ENCODE results near the gene GPBP1. TPM values are rescaled to one million over a fixed set of nuclear protein-coding genes. Genes with fewer than 3 reads are reported as not detected.

Gene GPBP1
- total and polyA plus RNA-seq, 5 donors from 2014 or later: 88.8 to 171 (median 98.5) TPM

DNA sequence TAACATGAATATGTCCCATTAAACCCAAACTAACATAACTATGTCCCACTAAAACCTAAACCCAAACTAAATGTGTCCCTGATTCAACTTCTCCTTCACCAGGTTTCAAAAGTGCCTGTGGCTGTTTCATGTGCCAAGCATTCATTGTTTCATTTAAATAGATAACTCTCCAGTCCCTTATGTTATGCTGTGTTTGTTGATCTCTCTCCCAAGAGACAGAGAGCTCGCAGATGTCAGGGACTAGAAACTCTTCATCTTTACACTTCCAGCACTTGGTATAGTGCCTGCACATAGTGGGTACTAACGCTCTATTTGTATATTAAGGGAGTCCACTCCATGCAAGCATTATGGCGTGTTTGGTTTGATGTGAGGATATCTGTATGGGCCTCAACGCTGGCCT lies 118.0 kb downstream of the GPBP1 start:
- ATAC-seq (ENCODE audit: low read depth in 2 of 2) (no peak), DNase-seq (no peak)
- no peaks in the 10 kb centered on the region for H3K9me3 ChIP-seq (ENCODE audit: control insufficient read depth in 2 of 2, low read length in 2 of 2)
- H3K4me1 ChIP-seq (ENCODE audit: control insufficient read depth, insufficient read depth, low read length, poor library complexity, severe bottlenecking): no peaks in the 10 kb centered on the region
- peaks cover 0 to 1% (median 0%) of the 10 kb centered on the region in 7 donors for H3K9me3 Mint-ChIP-seq
- H3K27ac ChIP-seq (ENCODE audit: insufficient read depth, low read length, poor library complexity, severe bottlenecking): no peak overlapping the region
- H3K4me1 Mint-ChIP-seq: no peaks in the 10 kb centered on the region
- peaks cover 36% of the 10 kb centered on the region for H3K27me3 Mint-ChIP-seq
- H3K36me3 ChIP-seq (ENCODE audit: control insufficient read depth, insufficient read depth, low read length): no peaks in the 10 kb centered on the region
- H3K27me3 ChIP-seq (ENCODE audit: control insufficient read depth, insufficient read depth, low read length): no peaks in the 10 kb centered on the region
- H3K36me3 Mint-ChIP-seq: no peaks in the 10 kb centered on the region
- H3K4me3 ChIP-seq (ENCODE audit: low read depth, low read length): no peak overlapping the region
- H3K4me3 Mint-ChIP-seq: no peak overlapping the region
- H3K27ac Mint-ChIP-seq: no peak overlapping the region

DNA sequence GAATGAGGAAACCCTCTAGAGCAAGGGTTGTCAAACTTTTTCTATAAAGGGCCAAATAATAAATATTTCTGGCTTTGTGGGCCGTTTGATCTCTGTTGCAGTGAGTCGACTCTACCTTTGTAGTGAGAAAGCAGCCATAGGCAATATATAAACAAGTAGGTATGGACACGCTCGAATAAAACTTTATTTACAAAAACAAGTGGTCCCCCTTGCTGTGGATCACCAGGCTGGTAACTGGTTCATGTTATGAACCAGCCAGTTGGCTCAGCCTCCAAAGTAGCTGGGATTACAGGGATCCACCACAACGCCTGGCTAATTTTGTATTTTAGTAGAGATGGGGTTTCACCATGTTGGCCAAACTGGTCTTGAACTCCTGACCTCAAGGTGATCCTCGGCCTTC lies 118.5 kb downstream of the GPBP1 start:
- H3K4me3 Mint-ChIP-seq: no peak overlapping the region
- H3K27me3 ChIP-seq (ENCODE audit: control insufficient read depth, insufficient read depth, low read length): no peaks in the 10 kb centered on the region
- H3K9me3 ChIP-seq (ENCODE audit: control insufficient read depth in 2 of 2, low read length in 2 of 2): no peaks in the 10 kb centered on the region
- ATAC-seq (ENCODE audit: low read depth in 2 of 2) (no peak), DNase-seq (no peak)
- no peak overlapping the region for H3K27ac ChIP-seq (ENCODE audit: insufficient read depth, low read length, poor library complexity, severe bottlenecking)
- peaks cover 34% of the 10 kb centered on the region for H3K27me3 Mint-ChIP-seq
- H3K9me3 Mint-ChIP-seq: peaks cover 0 to 1% (median 0%) of the 10 kb centered on the region in 7 donors
- no peaks in the 10 kb centered on the region for H3K4me1 Mint-ChIP-seq
- no peak overlapping the region for H3K4me3 ChIP-seq (ENCODE audit: low read depth, low read length)
- no peaks in the 10 kb centered on the region for H3K36me3 ChIP-seq (ENCODE audit: control insufficient read depth, insufficient read depth, low read length)
- no peaks in the 10 kb centered on the region for H3K4me1 ChIP-seq (ENCODE audit: control insufficient read depth, insufficient read depth, low read length, poor library complexity, severe bottlenecking)
- no peak overlapping the region for H3K27ac Mint-ChIP-seq
- no peaks in the 10 kb centered on the region for H3K36me3 Mint-ChIP-seq

DNA sequence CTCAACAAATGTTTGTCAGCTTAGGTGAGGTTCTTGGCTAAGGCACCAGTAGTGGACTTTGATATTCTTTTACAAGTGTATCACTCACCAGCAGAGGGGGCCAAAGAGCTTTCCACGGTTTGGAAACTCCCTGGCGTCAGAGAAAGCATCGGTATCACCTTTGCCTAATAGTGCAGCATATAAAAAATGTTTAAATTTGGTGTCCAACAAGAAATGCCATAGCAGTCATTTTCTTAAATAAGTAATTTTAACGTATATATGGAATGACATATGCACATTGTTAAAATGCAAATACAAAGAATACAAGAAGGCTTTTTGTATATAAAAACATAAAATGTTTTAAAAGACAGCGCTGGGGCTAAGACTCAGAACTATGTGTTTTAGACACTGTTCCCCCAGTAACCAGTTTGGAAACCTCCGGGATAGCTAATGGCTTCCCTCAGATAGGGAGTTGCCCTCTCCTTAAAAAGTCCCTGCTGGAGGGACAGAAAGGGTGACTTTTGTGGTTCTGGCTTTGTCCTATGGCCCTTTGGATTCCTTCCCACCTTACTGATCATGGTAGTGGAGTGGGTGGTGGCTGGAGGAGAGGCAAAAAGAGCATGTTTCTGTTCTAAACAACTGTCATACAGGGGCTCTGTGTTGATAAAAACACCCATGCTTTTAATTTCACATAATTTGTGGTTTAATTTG lies 124.6 kb downstream of the GPBP1 start:
- H3K4me1 ChIP-seq (ENCODE audit: control insufficient read depth, insufficient read depth, low read length, poor library complexity, severe bottlenecking): peaks cover 12% of the 10 kb centered on the region
- no peaks in the 10 kb centered on the region for H3K36me3 Mint-ChIP-seq
- H3K4me3 Mint-ChIP-seq: peak overlapping the region; percentile 58 to 83 (median 78)
- H3K9me3 ChIP-seq (ENCODE audit: control insufficient read depth in 2 of 2, low read length in 2 of 2): no peaks in the 10 kb centered on the region
- peak; percentile 69 to 76 for ATAC-seq (ENCODE audit: low read depth in 2 of 2)
- peaks cover 5 to 15% (median 14%) of the 10 kb centered on the region in 4 donors for H3K4me1 Mint-ChIP-seq
- peak overlapping the region; percentile 21 for H3K27ac ChIP-seq (ENCODE audit: insufficient read depth, low read length, poor library complexity, severe bottlenecking)
- peaks cover 26% of the 10 kb centered on the region for H3K27me3 Mint-ChIP-seq
- H3K27ac Mint-ChIP-seq: peak overlapping the region in 2 of 3 donors; percentile 49 to 75
- H3K9me3 Mint-ChIP-seq: no peaks in the 10 kb centered on the region
- H3K27me3 ChIP-seq (ENCODE audit: control insufficient read depth, insufficient read depth, low read length): no peaks in the 10 kb centered on the region
- DNase-seq: peak; percentile 73 to 86 (median 79)
- no peaks in the 10 kb centered on the region for H3K36me3 ChIP-seq (ENCODE audit: control insufficient read depth, insufficient read depth, low read length)
- peak overlapping the region; percentile 78 for H3K4me3 ChIP-seq (ENCODE audit: low read depth, low read length)

GRCh38 chr5:57298985-57299491 lies 125.2 kb downstream of the GPBP1 start:
- peak overlapping the region; percentile 21 for H3K27ac ChIP-seq (ENCODE audit: insufficient read depth, low read length, poor library complexity, severe bottlenecking)
- DNase-seq: peak; percentile 8 to 83 (median 73)

GRCh38 chr5:57299986-57300385 lies 126.1 kb downstream of the GPBP1 start:
- no peak for DNase-seq
- no peaks in the 10 kb centered on the region for H3K36me3 Mint-ChIP-seq
- Histone ChIP-seq H3K27me3 (ENCODE audit: control insufficient read depth, insufficient read depth, low read length) (no peaks in the 10 kb centered on the region), H3K27ac (ENCODE audit: insufficient read depth, low read length, poor library complexity, severe bottlenecking) (no peak overlapping the region), H3K36me3 (ENCODE audit: control insufficient read depth, insufficient read depth, low read length) (no peaks in the 10 kb centered on the region), H3K4me1 (ENCODE audit: control insufficient read depth, insufficient read depth, low read length, poor library complexity, severe bottlenecking) (peaks cover 12% of the 10 kb centered on the region), H3K9me3 (ENCODE audit: control insufficient read depth in 2 of 2, low read length in 2 of 2) (no peaks in the 10 kb centered on the region), H3K4me3 (ENCODE audit: low read depth, low read length) (no peak overlapping the region)
- no peak overlapping the region for H3K4me3 Mint-ChIP-seq
- H3K9me3 Mint-ChIP-seq: no peaks in the 10 kb centered on the region
- peaks cover 5 to 15% (median 14%) of the 10 kb centered on the region in 4 donors for H3K4me1 Mint-ChIP-seq
- H3K27me3 Mint-ChIP-seq: peaks cover 14% of the 10 kb centered on the region
- H3K27ac Mint-ChIP-seq: peak overlapping the region in 2 of 3 donors; percentile 2 to 49
- no peak for ATAC-seq (ENCODE audit: low read depth in 2 of 2)

More at GRCh38 chr5:57298985-57299491, 125.2 kb downstream of the GPBP1 start:
- H3K27me3 ChIP-seq (ENCODE audit: control insufficient read depth, insufficient read depth, low read length): no peaks in the 10 kb centered on the region
- H3K4me1 Mint-ChIP-seq: peaks cover 5 to 15% (median 14%) of the 10 kb centered on the region in 4 donors
- H3K36me3 Mint-ChIP-seq: no peaks in the 10 kb centered on the region
- no peaks in the 10 kb centered on the region for H3K36me3 ChIP-seq (ENCODE audit: control insufficient read depth, insufficient read depth, low read length)
- no peaks in the 10 kb centered on the region for H3K9me3 ChIP-seq (ENCODE audit: control insufficient read depth in 2 of 2, low read length in 2 of 2)
- no peaks in the 10 kb centered on the region for H3K9me3 Mint-ChIP-seq
- H3K4me1 ChIP-seq (ENCODE audit: control insufficient read depth, insufficient read depth, low read length, poor library complexity, severe bottlenecking): peaks cover 12% of the 10 kb centered on the region
- H3K4me3 ChIP-seq (ENCODE audit: low read depth, low read length): peak overlapping the region; percentile 78
- H3K27me3 Mint-ChIP-seq: peaks cover 22% of the 10 kb centered on the region
- peak overlapping the region; percentile 58 to 83 (median 76) for H3K4me3 Mint-ChIP-seq
- H3K27ac Mint-ChIP-seq: peak overlapping the region; percentile 44 to 52 (median 49)
- ATAC-seq (ENCODE audit: low read depth in 2 of 2): peak; percentile 46 to 53

DNA sequence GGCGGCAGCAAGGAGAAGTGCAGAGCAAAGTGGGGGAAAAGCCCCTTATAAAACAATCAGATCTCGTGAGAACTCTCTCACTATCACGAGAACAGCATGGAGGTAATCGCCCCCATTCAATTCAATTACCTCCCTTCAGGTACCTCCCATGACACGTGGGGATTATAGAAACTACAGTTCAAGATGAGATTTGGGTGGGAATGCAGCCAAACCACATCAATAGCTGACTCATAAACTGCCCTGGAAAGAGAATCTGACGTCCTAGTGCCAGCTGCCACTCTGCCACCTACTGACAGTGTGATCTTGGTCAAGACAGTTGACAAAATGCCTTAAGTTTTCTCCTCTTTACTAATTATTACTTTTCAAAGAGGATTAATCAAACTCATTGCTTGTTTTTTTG lies 128.3 kb downstream of the GPBP1 start:
- Histone ChIP-seq H3K36me3 (ENCODE audit: control insufficient read depth, insufficient read depth, low read length) (no peaks in the 10 kb centered on the region), H3K4me3 (ENCODE audit: low read depth, low read length) (no peak overlapping the region), H3K27me3 (ENCODE audit: control insufficient read depth, insufficient read depth, low read length) (no peaks in the 10 kb centered on the region), H3K4me1 (ENCODE audit: control insufficient read depth, insufficient read depth, low read length, poor library complexity, severe bottlenecking) (peaks cover 12% of the 10 kb centered on the region), H3K9me3 (ENCODE audit: control insufficient read depth in 2 of 2, low read length in 2 of 2) (peaks cover 4 to 5% of the 10 kb centered on the region in 2 experiments), H3K27ac (ENCODE audit: insufficient read depth, low read length, poor library complexity, severe bottlenecking) (no peak overlapping the region)
- Mint-ChIP-seq H3K4me3 (peak overlapping the region in 1 of 4 donors; percentile 52), H3K27me3 (peaks cover 25% of the 10 kb centered on the region), H3K36me3 (peaks cover 3% of the 10 kb centered on the region), H3K27ac (no peak overlapping the region), H3K9me3 (peaks cover 0 to 10% (median 1%) of the 10 kb centered on the region in 7 donors), H3K4me1 (peaks cover 5 to 15% (median 14%) of the 10 kb centered on the region in 4 donors)
- peak in 1 of 2 donors; percentile 12 for ATAC-seq (ENCODE audit: low read depth in 2 of 2)
- DNase-seq: peak in 1 of 3 donors; percentile 5

- no peak for DNase-seq
Observed at GRCh38 chr5:57302643-57303042, 128.8 kb downstream of the GPBP1 start.

More at GRCh38 chr5:57302643-57303042, 128.8 kb downstream of the GPBP1 start:
- ATAC-seq (ENCODE audit: low read depth in 2 of 2): no peak
- H3K36me3 ChIP-seq (ENCODE audit: control insufficient read depth, insufficient read depth, low read length): no peaks in the 10 kb centered on the region
- Mint-ChIP-seq H3K36me3 (peaks cover 3% of the 10 kb centered on the region), H3K9me3 (peaks cover 0 to 11% (median 1%) of the 10 kb centered on the region in 7 donors), H3K4me1 (peaks cover 5 to 15% (median 14%) of the 10 kb centered on the region in 4 donors), H3K27me3 (peaks cover 25% of the 10 kb centered on the region), H3K4me3 (no peak overlapping the region), H3K27ac (no peak overlapping the region)
- no peak overlapping the region for H3K4me3 ChIP-seq (ENCODE audit: low read depth, low read length)
- peaks cover 3% of the 10 kb centered on the region for H3K27me3 ChIP-seq (ENCODE audit: control insufficient read depth, insufficient read depth, low read length)
- peaks cover 12% of the 10 kb centered on the region for H3K4me1 ChIP-seq (ENCODE audit: control insufficient read depth, insufficient read depth, low read length, poor library complexity, severe bottlenecking)
- H3K9me3 ChIP-seq (ENCODE audit: control insufficient read depth in 2 of 2, low read length in 2 of 2): peaks cover 4 to 5% of the 10 kb centered on the region in 2 experiments
- H3K27ac ChIP-seq (ENCODE audit: insufficient read depth, low read length, poor library complexity, severe bottlenecking): no peak overlapping the region

Data from CD4-positive, CD25-positive, alpha-beta regulatory T cell (primary cell).